ENCODE measurements around the gene CTNNA1. TPM values are rescaled to one million over a fixed set of nuclear protein-coding genes. Genes with fewer than 3 reads are reported as not detected.

The CTNNA1 gene
- total RNA-seq, 1 experiment from 2014 or later: 1.9 TPM

DNA sequence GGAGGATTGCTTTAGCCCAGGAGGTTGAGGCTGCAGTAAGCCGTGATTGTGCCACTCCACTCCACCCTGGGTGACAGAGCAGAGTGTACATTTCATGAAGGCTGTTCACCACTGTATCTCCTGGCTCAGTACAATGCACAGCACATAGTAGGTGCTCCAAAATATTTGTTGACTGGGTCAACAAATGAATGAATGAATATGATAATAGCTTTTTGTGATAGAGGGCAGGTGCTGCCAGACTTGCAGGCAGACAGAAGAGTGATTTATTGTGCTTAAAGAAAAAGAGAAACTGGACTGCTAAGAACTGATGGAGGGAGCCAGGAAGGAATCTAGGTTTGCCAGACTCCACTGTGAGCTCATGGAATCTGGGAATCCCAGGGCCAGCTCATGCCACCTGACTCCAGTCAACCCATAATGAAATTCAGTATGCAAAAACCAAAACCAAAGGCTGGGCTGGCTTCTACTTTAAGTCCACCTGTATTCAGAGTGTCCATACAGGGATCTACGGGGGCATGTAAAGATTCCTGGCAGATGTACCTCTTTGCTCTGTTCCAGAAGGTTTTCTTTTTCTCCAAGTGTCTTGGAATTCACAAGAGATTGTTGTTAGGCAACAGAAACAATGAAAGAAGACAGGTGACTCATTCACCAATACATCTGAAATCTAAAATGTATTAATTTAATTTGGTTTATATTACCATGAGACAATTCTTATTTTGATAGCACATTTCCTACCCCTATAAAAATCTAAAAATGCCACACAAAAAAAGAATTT is 15.5 kb upstream of the CTNNA1 start:
- Histone ChIP-seq H3K4me3 (ENCODE audit: low read length) (no peak overlapping the region), H3K4me1 (ENCODE audit: insufficient read depth, low read length) (no peaks in the 10 kb centered on the region), H3K9me3 (ENCODE audit: low read length) (no peaks in the 10 kb centered on the region), H3K4me2 (ENCODE audit: low read length) (no peak overlapping the region), H3K27ac (ENCODE audit: low read length) (no peak overlapping the region), H2AFZ (ENCODE audit: low read length) (no peak overlapping the region), H3K9me2 (replicated peaks; ENCODE audit: low read length) (no peaks in the 10 kb centered on the region), H3F3A (ENCODE audit: low read length, unreplicated experiment) (no peaks in the 10 kb centered on the region), H3K79me2 (ENCODE audit: low read length) (no peaks in the 10 kb centered on the region), H3K27me3 (ENCODE audit: low read length) (no peaks in the 10 kb centered on the region), H4K20me1 (ENCODE audit: low read length) (no peaks in the 10 kb centered on the region), H3K36me3 (ENCODE audit: low read depth, low read length) (no peaks in the 10 kb centered on the region), H3K9ac (ENCODE audit: low read length) (no peak overlapping the region)
- ChIA-PET POLR2A (ENCODE audit: unreplicated experiment) (no interaction called here), CTCF (interaction anchor here (0.6 kb wide), 1 partner anchor 478 kb away, joined by 3 read pairs; no protein-coding TSS in a partner anchor)
- intact Hi-C loops (cut with micrococcal nuclease): no loop called here
- BruUV-seq (replicated peaks): no TSS peak
- TF ChIP-seq, protein P1, sequence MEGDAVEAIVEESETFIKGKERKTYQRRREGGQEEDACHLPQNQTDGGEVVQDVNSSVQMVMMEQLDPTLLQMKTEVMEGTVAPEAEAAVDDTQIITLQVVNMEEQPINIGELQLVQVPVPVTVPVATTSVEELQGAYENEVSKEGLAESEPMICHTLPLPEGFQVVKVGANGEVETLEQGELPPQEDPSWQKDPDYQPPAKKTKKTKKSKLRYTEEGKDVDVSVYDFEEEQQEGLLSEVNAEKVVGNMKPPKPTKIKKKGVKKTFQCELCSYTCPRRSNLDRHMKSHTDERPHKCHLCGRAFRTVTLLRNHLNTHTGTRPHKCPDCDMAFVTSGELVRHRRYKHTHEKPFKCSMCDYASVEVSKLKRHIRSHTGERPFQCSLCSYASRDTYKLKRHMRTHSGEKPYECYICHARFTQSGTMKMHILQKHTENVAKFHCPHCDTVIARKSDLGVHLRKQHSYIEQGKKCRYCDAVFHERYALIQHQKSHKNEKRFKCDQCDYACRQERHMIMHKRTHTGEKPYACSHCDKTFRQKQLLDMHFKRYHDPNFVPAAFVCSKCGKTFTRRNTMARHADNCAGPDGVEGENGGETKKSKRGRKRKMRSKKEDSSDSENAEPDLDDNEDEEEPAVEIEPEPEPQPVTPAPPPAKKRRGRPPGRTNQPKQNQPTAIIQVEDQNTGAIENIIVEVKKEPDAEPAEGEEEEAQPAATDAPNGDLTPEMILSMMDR (conservative IDR thresholded peaks at IDR 0.05; ENCODE audit: low read depth, low read length): no peak
- TF ChIP-seq EZH2phosphoT487 (IDR thresholded peaks at IDR 0.05; ENCODE audit: borderline replicate concordance, low read length) (no peak), EZH2 (IDR thresholded peaks at IDR 0.05; ENCODE audit: low read length, unreplicated experiment) (no peak)
- no peak for ATAC-seq
- DNase-seq: no peak

DNA sequence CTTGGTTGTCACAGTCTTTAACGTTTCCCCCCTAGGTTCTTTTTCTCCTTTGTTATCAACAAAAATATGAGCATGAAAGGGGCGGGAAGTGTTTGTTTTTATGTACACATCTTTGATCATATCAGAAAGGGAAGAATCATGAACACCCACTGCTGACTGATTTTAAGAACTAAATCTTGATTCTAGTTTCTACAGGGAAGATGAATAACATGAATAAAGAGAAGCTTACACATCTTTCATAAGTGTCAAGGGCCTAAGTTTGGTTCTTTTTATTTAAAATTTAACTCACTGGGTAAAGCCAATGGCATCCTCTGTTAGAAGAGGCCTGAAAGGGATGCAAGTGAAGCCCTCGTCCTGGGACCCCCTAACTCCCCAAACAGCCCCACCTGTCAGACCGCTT is 14.8 kb upstream of the CTNNA1 start:
- no peaks in the 10 kb centered on the region for H3K9me2 ChIP-seq (replicated peaks; ENCODE audit: low read length)
- no peaks in the 10 kb centered on the region for H3K36me3 ChIP-seq (ENCODE audit: low read depth, low read length)
- ChIA-PET CTCF (no interaction called here), POLR2A (ENCODE audit: unreplicated experiment) (no interaction called here)
- TF ChIP-seq, protein P1 (conservative IDR thresholded peaks at IDR 0.05; ENCODE audit: low read depth, low read length): no peak
- TF ChIP-seq EZH2phosphoT487 (IDR thresholded peaks at IDR 0.05; ENCODE audit: borderline replicate concordance, low read length): no peak
- no peak for TF ChIP-seq EZH2 (IDR thresholded peaks at IDR 0.05; ENCODE audit: low read length, unreplicated experiment)
- ATAC-seq (no peak), DNase-seq (no peak)
- no peaks in the 10 kb centered on the region for H3K27me3 ChIP-seq (ENCODE audit: low read length)
- no peak overlapping the region for H3K27ac ChIP-seq (ENCODE audit: low read length)
- H3K9me3 ChIP-seq (ENCODE audit: low read length): no peaks in the 10 kb centered on the region
- H3K9ac ChIP-seq (ENCODE audit: low read length): no peak overlapping the region
- no peaks in the 10 kb centered on the region for H4K20me1 ChIP-seq (ENCODE audit: low read length)
- H3K4me1 ChIP-seq (ENCODE audit: insufficient read depth, low read length): no peaks in the 10 kb centered on the region
- H3F3A ChIP-seq (ENCODE audit: low read length, unreplicated experiment): no peaks in the 10 kb centered on the region
- H2AFZ ChIP-seq (ENCODE audit: low read length): no peak overlapping the region
- intact Hi-C loops (cut with micrococcal nuclease): no loop called here
- H3K4me2 ChIP-seq (ENCODE audit: low read length): no peak overlapping the region
- no peak overlapping the region for H3K4me3 ChIP-seq (ENCODE audit: low read length)
- H3K79me2 ChIP-seq (ENCODE audit: low read length): no peaks in the 10 kb centered on the region
- BruUV-seq (replicated peaks): no TSS peak

DNA sequence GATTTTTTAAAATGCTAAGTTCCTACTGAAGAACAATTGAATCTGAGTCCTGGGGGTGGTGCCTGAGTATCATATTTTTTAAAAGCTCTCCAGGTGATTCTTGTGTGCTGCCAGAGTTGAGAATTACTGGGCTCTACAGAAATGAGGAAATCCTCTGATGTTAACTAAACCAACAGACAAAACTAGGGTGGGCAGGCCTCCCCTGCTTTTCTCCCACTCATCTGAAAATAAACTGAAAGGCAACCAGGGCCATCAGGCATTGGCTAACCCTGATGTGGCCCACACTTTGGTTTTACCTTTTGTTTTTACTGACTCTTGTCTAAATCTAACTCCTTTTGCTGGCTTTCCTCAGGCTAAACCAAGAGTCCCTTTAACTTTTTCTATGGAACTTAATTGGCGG is 13.3 kb upstream of the CTNNA1 start:
- intact Hi-C loops (cut with micrococcal nuclease): no loop called here
- POLR2A ChIA-PET (ENCODE audit: unreplicated experiment): no interaction called here

More for the DNA sequence above, 13.3 kb upstream of the CTNNA1 start:
- H3K27ac ChIP-seq (ENCODE audit: low read length): no peak overlapping the region
- ATAC-seq (no peak), DNase-seq (no peak)
- no peaks in the 10 kb centered on the region for H3K9me2 ChIP-seq (replicated peaks; ENCODE audit: low read length)
- no peak overlapping the region for H3K4me3 ChIP-seq (ENCODE audit: low read length)
- no peak overlapping the region for H3K9ac ChIP-seq (ENCODE audit: low read length)
- no peaks in the 10 kb centered on the region for H3K36me3 ChIP-seq (ENCODE audit: low read depth, low read length)
- H3K9me3 ChIP-seq (ENCODE audit: low read length): no peaks in the 10 kb centered on the region
- H3K4me1 ChIP-seq (ENCODE audit: insufficient read depth, low read length): no peaks in the 10 kb centered on the region
- H3K79me2 ChIP-seq (ENCODE audit: low read length): no peaks in the 10 kb centered on the region
- no peaks in the 10 kb centered on the region for H3K27me3 ChIP-seq (ENCODE audit: low read length)
- TF ChIP-seq, protein P1 (conservative IDR thresholded peaks at IDR 0.05; ENCODE audit: low read depth, low read length): no peak
- TF ChIP-seq EZH2phosphoT487 (IDR thresholded peaks at IDR 0.05; ENCODE audit: borderline replicate concordance, low read length): no peak
- TF ChIP-seq EZH2 (IDR thresholded peaks at IDR 0.05; ENCODE audit: low read length, unreplicated experiment): no peak
- H4K20me1 ChIP-seq (ENCODE audit: low read length): no peaks in the 10 kb centered on the region
- H3F3A ChIP-seq (ENCODE audit: low read length, unreplicated experiment): no peaks in the 10 kb centered on the region
- CTCF ChIA-PET: no interaction called here
- no peak overlapping the region for H3K4me2 ChIP-seq (ENCODE audit: low read length)
- no peak overlapping the region for H2AFZ ChIP-seq (ENCODE audit: low read length)
- no TSS peak for BruUV-seq (replicated peaks)

Measured in PC-3 (cell line).